ENCODE results near the gene PDC.
"Not testable (repeated sequence)": the region's sequence is repeated elsewhere in the genome, so short reads cannot be mapped to it uniquely, and the experiment has no call there.

PDC gene

DNA sequence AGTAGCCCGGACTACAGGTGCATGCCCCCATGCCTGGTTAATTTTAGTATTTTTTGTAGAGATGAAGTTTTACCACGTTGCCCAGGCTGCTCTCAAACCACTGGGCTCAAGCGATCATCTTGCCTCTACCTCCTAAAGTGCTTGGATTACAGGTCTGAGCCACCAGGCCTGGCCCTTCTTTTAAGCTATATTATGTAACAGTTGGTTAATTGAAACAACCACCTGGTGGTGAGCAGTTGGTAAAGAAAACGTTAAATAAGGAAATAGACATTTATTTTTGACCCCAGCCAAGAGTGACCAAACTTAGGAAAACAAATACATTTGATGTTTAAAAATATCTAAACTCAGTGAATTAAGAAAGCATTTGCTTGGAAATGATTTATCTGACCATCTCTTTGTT lies 12.1 kb upstream of the PDC start:
- Histone ChIP-seq H3K4me3 (no peak overlapping the region), H3K4me1 (no peaks in the 10 kb centered on the region), H3K27ac (no peak overlapping the region), H3K9me3 (no peaks in the 10 kb centered on the region), H3K27me3 (no peaks in the 10 kb centered on the region), H3K36me3 (no peaks in the 10 kb centered on the region)
- intact Hi-C loops (cut with DNase I; ENCODE audit: low total_unique reads): no loop called here
- TF ChIP-seq, protein P1, sequence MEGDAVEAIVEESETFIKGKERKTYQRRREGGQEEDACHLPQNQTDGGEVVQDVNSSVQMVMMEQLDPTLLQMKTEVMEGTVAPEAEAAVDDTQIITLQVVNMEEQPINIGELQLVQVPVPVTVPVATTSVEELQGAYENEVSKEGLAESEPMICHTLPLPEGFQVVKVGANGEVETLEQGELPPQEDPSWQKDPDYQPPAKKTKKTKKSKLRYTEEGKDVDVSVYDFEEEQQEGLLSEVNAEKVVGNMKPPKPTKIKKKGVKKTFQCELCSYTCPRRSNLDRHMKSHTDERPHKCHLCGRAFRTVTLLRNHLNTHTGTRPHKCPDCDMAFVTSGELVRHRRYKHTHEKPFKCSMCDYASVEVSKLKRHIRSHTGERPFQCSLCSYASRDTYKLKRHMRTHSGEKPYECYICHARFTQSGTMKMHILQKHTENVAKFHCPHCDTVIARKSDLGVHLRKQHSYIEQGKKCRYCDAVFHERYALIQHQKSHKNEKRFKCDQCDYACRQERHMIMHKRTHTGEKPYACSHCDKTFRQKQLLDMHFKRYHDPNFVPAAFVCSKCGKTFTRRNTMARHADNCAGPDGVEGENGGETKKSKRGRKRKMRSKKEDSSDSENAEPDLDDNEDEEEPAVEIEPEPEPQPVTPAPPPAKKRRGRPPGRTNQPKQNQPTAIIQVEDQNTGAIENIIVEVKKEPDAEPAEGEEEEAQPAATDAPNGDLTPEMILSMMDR (IDR thresholded peaks at IDR 0.05): no peak
- no peak for DNase-seq

DNA sequence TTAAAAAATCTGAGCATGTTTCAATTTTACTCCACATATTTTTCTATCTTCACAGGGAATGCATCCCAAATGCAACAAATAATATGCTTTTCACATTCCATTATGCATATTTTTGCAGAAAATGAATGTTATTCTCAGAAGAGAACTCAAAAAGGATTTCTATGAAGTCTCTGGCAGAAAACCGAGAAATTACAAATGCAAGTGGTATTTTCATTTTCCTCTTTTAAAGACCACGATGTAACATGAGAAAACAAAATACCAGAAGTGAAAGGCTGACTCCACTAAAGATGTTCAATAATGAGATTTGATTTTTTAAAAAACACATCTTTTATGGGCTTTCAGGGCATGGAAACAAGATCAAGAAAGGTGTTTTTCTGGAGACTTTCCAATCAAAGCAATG lies 5.0 kb upstream of the PDC start:
- intact Hi-C loops (cut with DNase I; ENCODE audit: low total_unique reads): no loop called here
- Histone ChIP-seq H3K9me3 (no peaks in the 10 kb centered on the region), H3K36me3 (no peaks in the 10 kb centered on the region), H3K27me3 (no peaks in the 10 kb centered on the region), H3K4me1 (peaks cover 0 to 5% (median 0%) of the 10 kb centered on the region in 4 donors), H3K27ac (no peak overlapping the region), H3K4me3 (no peak overlapping the region)
- no peak for DNase-seq
- TF ChIP-seq, protein P1 (IDR thresholded peaks at IDR 0.05): no peak

DNA sequence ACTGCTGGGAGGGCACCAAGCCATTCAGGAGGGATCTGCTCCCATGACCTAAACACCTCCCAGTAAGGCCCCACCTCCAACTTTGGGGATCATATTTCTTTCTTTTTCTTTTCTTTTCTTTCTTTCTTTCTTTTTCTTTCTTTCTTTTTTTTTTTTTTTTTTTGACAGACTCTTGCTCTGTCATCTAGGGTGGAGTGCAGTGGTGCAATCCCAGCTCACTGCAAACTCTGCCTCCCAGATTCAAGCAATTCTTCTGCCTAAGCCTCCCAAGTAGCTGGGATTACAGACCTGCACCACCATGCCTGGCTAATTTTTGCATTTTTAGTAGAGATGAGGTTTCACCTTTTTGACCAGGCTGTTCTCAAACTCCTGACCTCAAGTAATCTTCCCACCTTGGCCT lies 4.6 kb upstream of the PDC start:
- H3K4me3 ChIP-seq; DNase-seq; H3K4me1 ChIP-seq; H3K27ac ChIP-seq; H3K36me3 ChIP-seq; H3K9me3 ChIP-seq; intact Hi-C loops (cut with DNase I; ENCODE audit: low total_unique reads); H3K27me3 ChIP-seq: not testable (repeated sequence)

DNA sequence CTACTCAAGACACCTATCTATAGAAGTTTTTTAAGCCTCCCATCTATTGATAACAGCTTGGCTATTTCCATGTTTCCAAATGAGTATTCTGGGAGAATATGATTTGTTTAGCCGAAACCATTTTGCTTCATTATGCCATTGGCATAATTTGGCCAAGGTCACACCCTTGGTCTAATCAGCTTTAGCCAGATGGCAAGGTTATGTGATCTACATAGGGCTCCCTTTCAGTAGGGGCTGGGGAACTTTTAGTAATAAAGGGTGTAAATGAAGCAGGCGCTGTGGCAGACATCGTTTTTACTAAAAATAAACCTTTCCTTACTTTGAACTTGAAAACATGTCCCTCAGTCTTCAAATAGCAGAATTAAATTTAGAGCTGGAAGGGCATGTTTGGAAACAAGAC lies 3.0 kb upstream of the PDC start:
- Histone ChIP-seq H3K27ac (no peak overlapping the region), H3K36me3 (no peaks in the 10 kb centered on the region), H3K27me3 (no peaks in the 10 kb centered on the region), H3K4me1 (peaks cover 0 to 5% (median 0%) of the 10 kb centered on the region in 4 donors), H3K4me3 (no peak overlapping the region), H3K9me3 (no peaks in the 10 kb centered on the region)
- DNase-seq: no peak
- TF ChIP-seq, protein P1 (IDR thresholded peaks at IDR 0.05): no peak
- intact Hi-C loops (cut with DNase I; ENCODE audit: low total_unique reads): no loop called here

DNA sequence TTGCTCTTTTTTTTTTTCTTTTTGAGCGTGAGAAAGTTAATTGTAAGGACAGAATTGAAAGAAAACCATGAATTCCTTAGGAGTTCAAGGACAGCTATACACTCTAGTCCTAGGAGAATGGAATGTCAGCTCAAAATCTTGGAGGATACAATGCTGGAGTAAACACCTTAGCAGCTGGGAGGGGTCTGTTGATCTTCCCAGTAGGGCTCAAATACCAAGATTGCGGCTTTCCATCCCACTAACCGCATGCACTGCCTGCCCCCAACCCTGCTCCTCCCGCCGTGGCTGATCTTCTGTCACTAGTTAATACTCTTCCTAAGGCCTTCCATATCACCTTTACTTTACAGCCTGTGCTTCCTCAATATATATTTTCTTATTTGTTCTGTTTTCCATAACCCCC lies 2.6 kb upstream of the PDC start:
- TF ChIP-seq, protein P1 (IDR thresholded peaks at IDR 0.05): no peak
- Histone ChIP-seq H3K27me3 (no peaks in the 10 kb centered on the region), H3K4me1 (peaks cover 0 to 5% (median 0%) of the 10 kb centered on the region in 4 donors), H3K36me3 (no peaks in the 10 kb centered on the region), H3K27ac (no peak overlapping the region), H3K4me3 (no peak overlapping the region), H3K9me3 (no peaks in the 10 kb centered on the region)
- DNase-seq: no peak
- intact Hi-C loops (cut with DNase I; ENCODE audit: low total_unique reads): no loop called here

DNA sequence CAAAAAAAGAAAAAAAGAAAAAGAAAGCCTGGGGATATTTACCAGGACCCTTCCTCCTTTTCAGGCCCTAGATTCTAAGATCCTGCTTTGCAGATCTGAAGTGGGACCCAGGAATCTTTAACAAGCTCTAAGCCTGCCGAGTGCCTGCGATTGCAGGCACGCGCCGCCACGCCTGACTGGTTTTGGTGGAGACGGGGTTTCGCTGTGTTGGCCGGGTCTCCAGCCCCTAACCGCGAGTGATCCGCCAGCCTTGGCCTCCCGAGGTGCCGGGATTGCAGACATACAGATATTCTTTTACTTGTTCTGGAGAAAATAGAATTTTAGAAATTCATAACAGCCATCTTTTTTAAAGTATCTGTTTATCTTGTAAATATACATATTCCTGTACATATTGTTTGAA lies 1.8 kb downstream of the PDC start:
- H3K4me1 ChIP-seq; intact Hi-C loops (cut with DNase I; ENCODE audit: low total_unique reads); H3K9me3 ChIP-seq; H3K36me3 ChIP-seq; H3K27ac ChIP-seq; H3K4me3 ChIP-seq; H3K27me3 ChIP-seq; DNase-seq: not testable (repeated sequence)

DNA sequence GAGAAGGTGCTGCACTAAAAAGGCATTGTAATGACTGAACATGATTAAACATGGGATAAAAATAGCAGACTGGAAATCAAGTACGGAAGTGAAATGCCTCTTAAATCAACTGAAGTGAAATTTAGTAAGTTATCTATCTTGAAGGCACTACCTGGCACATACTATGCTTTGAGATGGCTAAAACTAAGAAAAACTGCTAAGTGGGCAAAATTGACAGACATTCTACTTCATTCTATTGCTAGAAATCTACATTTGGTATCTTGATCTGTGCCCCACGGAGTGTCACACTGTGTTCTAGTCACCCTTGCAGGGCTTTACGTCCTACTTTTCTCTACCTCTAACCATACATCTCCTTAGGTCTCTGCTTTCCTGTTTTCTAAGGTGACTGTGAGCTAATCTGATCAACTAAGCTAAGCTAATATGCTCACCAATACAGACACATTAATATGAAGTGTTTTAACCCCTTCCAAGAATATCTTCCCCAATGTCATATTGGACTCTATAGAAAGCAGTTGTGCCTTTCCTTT lies 4.1 kb downstream of the PDC start:
- no peak for DNase-seq
- Histone ChIP-seq H3K36me3 (no peaks in the 10 kb centered on the region), H3K9me3 (no peaks in the 10 kb centered on the region), H3K27me3 (no peaks in the 10 kb centered on the region), H3K4me1 (no peaks in the 10 kb centered on the region), H3K27ac (no peak overlapping the region), H3K4me3 (no peak overlapping the region)
- intact Hi-C loops (cut with DNase I; ENCODE audit: low total_unique reads): no loop called here
- TF ChIP-seq, protein P1 (IDR thresholded peaks at IDR 0.05): no peak
